Bronchial epithelial cell (primary cell): ENCODE measurements around the gene SAE1. TPM values are rescaled to one million over a fixed set of nuclear protein-coding genes. Genes with fewer than 3 reads are reported as not detected.

ENCODE experiments used
- DNase-seq: peaks from one replicate; pipeline ENCODE4 v3.0.0-alpha.2; 2010; ENCODE audit warnings: low read depth
- FAIRE-seq: peaks from 2 replicates; lab custom pipeline; 2011; peaks lifted over from hg19 to GRCh38; lab: Jason Lieb, UNC
- H3K27me3 ChIP-seq: 2 replicates; pipeline ENCODE4 v1.5.1; 2011; ENCODE audit warnings: low read length; ENCODE audit not compliant: control insufficient read depth, insufficient read depth
- H3K36me3 ChIP-seq: 2 replicates; pipeline ENCODE4 v1.5.1; 2011; ENCODE audit warnings: low read length; ENCODE audit not compliant: control insufficient read depth, insufficient read depth
- H3K4me3 ChIP-seq: 2 replicates; pipeline ENCODE4 v1.5.1; 2011; ENCODE audit warnings: mild to moderate bottlenecking, low read depth, low read length, control low read depth
- total RNA-seq: library from RNA; depleted of rRNA; stranded (reverse); fragments of >200 nt; gene quantifications from 2 replicates; pipeline ENCODE4 v1.2.1, GENCODE V29; 2014
- TF ChIP-seq, protein P1 (sequence below): IDR thresholded peaks from 2 replicates; pipeline ENCODE4 v1.5.1; 2011; ENCODE audit warnings: mild to moderate bottlenecking, moderate library complexity, low read length, control low read depth, inconsistent platforms; ENCODE audit not compliant: insufficient read depth, severe bottlenecking

SAE1 gene
- total RNA-seq, 1 donor from 2014 or later: 90.6 TPM

DNA sequence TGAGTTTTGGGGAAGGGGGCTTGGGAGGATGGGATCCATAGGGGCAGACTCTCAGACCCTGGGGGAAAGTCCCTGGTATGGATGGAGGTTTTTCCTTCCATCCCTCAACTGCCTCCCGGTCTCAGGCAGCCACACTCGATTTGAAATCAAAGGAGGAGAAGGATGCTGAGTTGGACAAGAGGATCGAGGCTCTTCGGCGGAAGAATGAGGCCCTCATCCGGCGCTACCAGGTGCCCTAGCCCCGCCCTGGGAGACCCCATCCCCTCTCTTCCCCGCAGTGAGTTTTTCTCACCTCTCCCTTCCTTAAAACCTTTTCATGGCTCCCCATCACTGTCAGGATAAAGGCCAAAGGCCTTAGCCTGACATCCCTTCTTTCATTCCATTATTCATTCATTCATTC, 127.8 kb downstream of the SAE1 start:
- no peak overlapping the region for H3K4me3 ChIP-seq
- TF ChIP-seq, protein P1, sequence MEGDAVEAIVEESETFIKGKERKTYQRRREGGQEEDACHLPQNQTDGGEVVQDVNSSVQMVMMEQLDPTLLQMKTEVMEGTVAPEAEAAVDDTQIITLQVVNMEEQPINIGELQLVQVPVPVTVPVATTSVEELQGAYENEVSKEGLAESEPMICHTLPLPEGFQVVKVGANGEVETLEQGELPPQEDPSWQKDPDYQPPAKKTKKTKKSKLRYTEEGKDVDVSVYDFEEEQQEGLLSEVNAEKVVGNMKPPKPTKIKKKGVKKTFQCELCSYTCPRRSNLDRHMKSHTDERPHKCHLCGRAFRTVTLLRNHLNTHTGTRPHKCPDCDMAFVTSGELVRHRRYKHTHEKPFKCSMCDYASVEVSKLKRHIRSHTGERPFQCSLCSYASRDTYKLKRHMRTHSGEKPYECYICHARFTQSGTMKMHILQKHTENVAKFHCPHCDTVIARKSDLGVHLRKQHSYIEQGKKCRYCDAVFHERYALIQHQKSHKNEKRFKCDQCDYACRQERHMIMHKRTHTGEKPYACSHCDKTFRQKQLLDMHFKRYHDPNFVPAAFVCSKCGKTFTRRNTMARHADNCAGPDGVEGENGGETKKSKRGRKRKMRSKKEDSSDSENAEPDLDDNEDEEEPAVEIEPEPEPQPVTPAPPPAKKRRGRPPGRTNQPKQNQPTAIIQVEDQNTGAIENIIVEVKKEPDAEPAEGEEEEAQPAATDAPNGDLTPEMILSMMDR: no peak
- DNase-seq: no peak
- H3K36me3 ChIP-seq: peaks cover 28% of the 10 kb centered on the region
- no peak for FAIRE-seq
- H3K27me3 ChIP-seq: no peaks in the 10 kb centered on the region

DNA sequence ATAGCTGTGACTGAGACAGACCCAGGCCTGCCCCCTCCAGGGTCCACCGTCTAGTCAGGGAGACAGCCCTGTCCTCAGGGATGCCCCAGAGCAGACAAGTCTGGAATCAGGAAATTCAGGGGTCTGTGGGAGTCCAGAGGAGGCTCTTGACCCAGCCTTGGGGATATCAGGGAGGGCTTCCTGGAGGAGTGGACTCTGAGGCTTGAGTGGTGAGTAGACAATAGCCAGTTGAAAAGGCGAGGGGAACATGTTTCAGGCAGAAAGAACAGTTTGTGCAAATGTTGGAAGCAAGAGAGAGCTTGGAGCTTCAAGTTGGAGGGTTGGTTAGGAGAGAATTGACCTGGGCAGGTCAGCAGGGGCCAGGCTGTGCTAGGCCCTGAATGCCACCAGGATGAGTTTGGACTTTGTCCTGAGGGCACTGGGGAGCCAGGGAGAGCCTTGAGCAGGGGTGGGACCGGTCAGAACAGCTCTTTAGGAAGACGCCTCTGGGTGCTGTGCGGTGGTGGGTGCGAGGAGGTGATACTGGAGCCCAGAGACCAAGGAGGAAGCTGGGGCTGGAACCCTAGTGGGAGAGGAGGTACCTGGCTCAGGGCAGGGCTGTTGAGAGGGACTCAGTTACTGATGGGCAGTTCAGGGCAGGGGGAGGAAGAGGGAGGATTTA, 128.4 kb downstream of the SAE1 start:
- H3K4me3 ChIP-seq: no peak overlapping the region
- FAIRE-seq (no peak), DNase-seq (no peak)
- no peaks in the 10 kb centered on the region for H3K27me3 ChIP-seq
- TF ChIP-seq, protein P1: no peak
- peaks cover 29% of the 10 kb centered on the region for H3K36me3 ChIP-seq

Other genes starting within 250 kb of the SAE1 start
- gene NPAS1, start 111.0 kb upstream of the SAE1 start, total RNA-seq: 0.26 and 0.64 TPM in 2 replicates
- gene TMEM160, start 82.2 kb upstream of the SAE1 start, total RNA-seq: 20.5 and 23.9 TPM in 2 replicates
- gene ZC3H4, start 17.1 kb upstream of the SAE1 start, total RNA-seq: 2.6 and 7.0 TPM in 2 replicates
- 6.3 and 12.6 TPM in 2 replicates for gene BBC3, start 100.4 kb downstream of the SAE1 start, total RNA-seq
- 3.7 and 8.3 TPM in 2 replicates for gene CCDC9, start 125.7 kb downstream of the SAE1 start, total RNA-seq
- gene INAFM1, start 144.1 kb downstream of the SAE1 start, total RNA-seq: 0.53 and 1.7 TPM in 2 replicates
- under 0.01 and 1.0 TPM in 2 replicates for gene C5AR1, start 179.0 kb downstream of the SAE1 start, total RNA-seq
- gene C5AR2, start 201.3 kb downstream of the SAE1 start, total RNA-seq: 0.53 and 0.64 TPM in 2 replicates
- gene DHX34, start 218.5 kb downstream of the SAE1 start, total RNA-seq: 9.5 and 13.3 TPM in 2 replicates